ENCODE data around the gene CHST11. TPM values are rescaled to one million over a fixed set of nuclear protein-coding genes. Genes with fewer than 3 reads are reported as not detected.

Gene CHST11
- polyA plus RNA-seq, 1 donor (not counting 4 experiments of a cell fraction or from before 2014, with no cell fraction given): 11.9 TPM

- Histone ChIP-seq H3K27ac (ENCODE audit: control insufficient read depth, insufficient read depth, low read length) (no peak overlapping the region), H3K4me1 (ENCODE audit: control insufficient read depth, extremely low read depth, insufficient read depth, low read length) (no peaks in the 10 kb centered on the region), H3K79me2 (ENCODE audit: control insufficient read depth, insufficient read depth, low read length) (no peaks in the 10 kb centered on the region), H4K20me1 (ENCODE audit: control insufficient read depth, extremely low read depth, insufficient read depth, low read length) (no peaks in the 10 kb centered on the region), H2AFZ (ENCODE audit: control insufficient read depth, low read length) (no peak overlapping the region), H3K36me3 (ENCODE audit: control insufficient read depth in 2 of 2, extremely low read depth in 1 of 2, insufficient read depth in 2 of 2, low read length in 2 of 2) (no peaks in the 10 kb centered on the region), H3K4me2 (ENCODE audit: control insufficient read depth, extremely low read depth, insufficient read depth, low read depth, low read length) (no peak overlapping the region), H3K9me3 (ENCODE audit: control insufficient read depth, low read depth, low read length) (no peaks in the 10 kb centered on the region), H3K9ac (ENCODE audit: control insufficient read depth, extremely low read depth, insufficient read depth, low read length) (no peak overlapping the region), H3K9me1 (ENCODE audit: control insufficient read depth, extremely low read depth, insufficient read depth, low read length) (no peaks in the 10 kb centered on the region), H3K27me3 (ENCODE audit: control insufficient read depth, extremely low read depth, insufficient read depth, low read length) (no peaks in the 10 kb centered on the region), H3K4me3 (ENCODE audit: control insufficient read depth in 2 of 3, extremely low read depth in 1 of 3, insufficient read depth in 2 of 3, low read depth in 1 of 3, low read length in 3 of 3) (no peak overlapping the region)
- dilution Hi-C loops (cut with MboI; ENCODE audit: extremely low pct_ligation_motif_present, low sequenced_read_pairs): no loop called here
- no peak for FAIRE-seq
- TF ChIP-seq EZH2 (IDR thresholded peaks at IDR 0.05; ENCODE audit: low read length) (no peak), CTCF (optimal IDR thresholded peaks at IDR 0.05 in 1 of 3, IDR thresholded peaks at IDR 0.05 in 1 of 3, conservative IDR thresholded peaks at IDR 0.05 in 1 of 3; ENCODE audit: extremely low read depth in 1 of 3, insufficient read depth in 2 of 3, low read length in 3 of 3) (no peak)
- DNase-seq (ENCODE audit: low read depth, low spot score): no peak
Observed at GRCh38 chr12:104782296-104782695, 325.5 kb downstream of the CHST11 start.

GRCh38 chr12:104784592-104784991, 327.8 kb downstream of the CHST11 start:
- Histone ChIP-seq H3K4me1 (ENCODE audit: control insufficient read depth, extremely low read depth, insufficient read depth, low read length) (no peaks in the 10 kb centered on the region), H3K27me3 (ENCODE audit: control insufficient read depth, extremely low read depth, insufficient read depth, low read length) (no peaks in the 10 kb centered on the region), H2AFZ (ENCODE audit: control insufficient read depth, low read length) (no peak overlapping the region), H3K79me2 (ENCODE audit: control insufficient read depth, insufficient read depth, low read length) (no peaks in the 10 kb centered on the region), H3K9ac (ENCODE audit: control insufficient read depth, extremely low read depth, insufficient read depth, low read length) (no peak overlapping the region), H3K4me3 (ENCODE audit: control insufficient read depth in 2 of 3, extremely low read depth in 1 of 3, insufficient read depth in 2 of 3, low read depth in 1 of 3, low read length in 3 of 3) (no peak overlapping the region), H3K9me1 (ENCODE audit: control insufficient read depth, extremely low read depth, insufficient read depth, low read length) (no peaks in the 10 kb centered on the region), H3K36me3 (ENCODE audit: control insufficient read depth in 2 of 2, extremely low read depth in 1 of 2, insufficient read depth in 2 of 2, low read length in 2 of 2) (no peaks in the 10 kb centered on the region), H3K4me2 (ENCODE audit: control insufficient read depth, extremely low read depth, insufficient read depth, low read depth, low read length) (no peak overlapping the region), H3K27ac (ENCODE audit: control insufficient read depth, insufficient read depth, low read length) (no peak overlapping the region), H4K20me1 (ENCODE audit: control insufficient read depth, extremely low read depth, insufficient read depth, low read length) (no peaks in the 10 kb centered on the region), H3K9me3 (ENCODE audit: control insufficient read depth, low read depth, low read length) (no peaks in the 10 kb centered on the region)
- no peak for DNase-seq (ENCODE audit: low read depth, low spot score)
- no peak for TF ChIP-seq CTCF (optimal IDR thresholded peaks at IDR 0.05 in 1 of 3, IDR thresholded peaks at IDR 0.05 in 1 of 3, conservative IDR thresholded peaks at IDR 0.05 in 1 of 3; ENCODE audit: extremely low read depth in 1 of 3, insufficient read depth in 2 of 3, low read length in 3 of 3)
- TF ChIP-seq EZH2 (IDR thresholded peaks at IDR 0.05; ENCODE audit: low read length): no peak
- no peak for FAIRE-seq
- dilution Hi-C loops (cut with MboI; ENCODE audit: extremely low pct_ligation_motif_present, low sequenced_read_pairs): no loop called here
